Measurements from ENCODE around the gene NDC80. TPM values are rescaled to one million over a fixed set of nuclear protein-coding genes. Genes with fewer than 3 reads are reported as not detected.

The NDC80 gene
- polyA plus RNA-seq, 1 donor from 2014 or later = 1.9 TPM

DNA sequence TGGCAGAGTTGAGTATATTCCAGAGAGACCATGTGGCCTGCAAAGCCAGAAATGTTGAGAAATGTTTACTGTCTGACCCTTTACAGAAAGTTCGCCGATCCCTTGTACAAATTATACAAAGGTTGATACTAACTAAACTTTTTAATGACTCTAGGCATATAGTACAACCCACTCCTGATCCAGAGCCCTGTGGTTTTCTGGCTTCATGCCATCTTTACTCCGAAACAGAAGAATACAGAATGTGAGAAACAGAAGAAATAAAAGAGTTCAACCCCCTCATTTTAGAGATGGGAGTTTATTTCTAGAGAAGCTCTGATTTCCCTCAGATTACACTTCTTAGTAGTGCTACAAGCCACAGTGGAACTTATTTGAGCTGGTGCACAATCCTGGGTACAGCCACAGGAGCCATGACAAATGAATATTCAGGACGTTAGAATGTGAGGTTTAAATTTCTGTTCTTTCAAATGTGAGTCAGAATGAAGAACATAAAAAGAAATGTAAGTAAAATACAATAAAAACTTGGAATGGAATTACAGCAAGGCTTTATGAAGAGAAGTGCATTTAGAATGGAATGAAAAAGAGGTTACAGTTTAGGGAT is 46.1 kb downstream of the NDC80 start:
- no peaks in the 10 kb centered on the region for H3F3A ChIP-seq (ENCODE audit: insufficient read depth, low read length, poor library complexity, severe bottlenecking)
- no peaks in the 10 kb centered on the region for H3K9me2 ChIP-seq (ENCODE audit: insufficient read depth, low read length)
- H3K9ac ChIP-seq (ENCODE audit: low read length) = no peak overlapping the region
- no peaks in the 10 kb centered on the region for H3K27me3 ChIP-seq (ENCODE audit: insufficient read depth, low read depth, low read length)
- H2AFZ ChIP-seq (ENCODE audit: low read depth, low read length) = no peak overlapping the region
- H3K27ac ChIP-seq (ENCODE audit: low read length) = no peak overlapping the region
- H3K4me2 ChIP-seq (ENCODE audit: low read length) = no peak overlapping the region
- no peaks in the 10 kb centered on the region for H3K9me3 ChIP-seq (ENCODE audit: low read length)
- H3K4me3 ChIP-seq (ENCODE audit: low read length) = no peak overlapping the region
- no peaks in the 10 kb centered on the region for H3K36me3 ChIP-seq (ENCODE audit: insufficient read depth, low read length)
- no peaks in the 10 kb centered on the region for H3K79me2 ChIP-seq (replicated peaks; ENCODE audit: insufficient read depth, low read length)
- TF ChIP-seq, protein P1, sequence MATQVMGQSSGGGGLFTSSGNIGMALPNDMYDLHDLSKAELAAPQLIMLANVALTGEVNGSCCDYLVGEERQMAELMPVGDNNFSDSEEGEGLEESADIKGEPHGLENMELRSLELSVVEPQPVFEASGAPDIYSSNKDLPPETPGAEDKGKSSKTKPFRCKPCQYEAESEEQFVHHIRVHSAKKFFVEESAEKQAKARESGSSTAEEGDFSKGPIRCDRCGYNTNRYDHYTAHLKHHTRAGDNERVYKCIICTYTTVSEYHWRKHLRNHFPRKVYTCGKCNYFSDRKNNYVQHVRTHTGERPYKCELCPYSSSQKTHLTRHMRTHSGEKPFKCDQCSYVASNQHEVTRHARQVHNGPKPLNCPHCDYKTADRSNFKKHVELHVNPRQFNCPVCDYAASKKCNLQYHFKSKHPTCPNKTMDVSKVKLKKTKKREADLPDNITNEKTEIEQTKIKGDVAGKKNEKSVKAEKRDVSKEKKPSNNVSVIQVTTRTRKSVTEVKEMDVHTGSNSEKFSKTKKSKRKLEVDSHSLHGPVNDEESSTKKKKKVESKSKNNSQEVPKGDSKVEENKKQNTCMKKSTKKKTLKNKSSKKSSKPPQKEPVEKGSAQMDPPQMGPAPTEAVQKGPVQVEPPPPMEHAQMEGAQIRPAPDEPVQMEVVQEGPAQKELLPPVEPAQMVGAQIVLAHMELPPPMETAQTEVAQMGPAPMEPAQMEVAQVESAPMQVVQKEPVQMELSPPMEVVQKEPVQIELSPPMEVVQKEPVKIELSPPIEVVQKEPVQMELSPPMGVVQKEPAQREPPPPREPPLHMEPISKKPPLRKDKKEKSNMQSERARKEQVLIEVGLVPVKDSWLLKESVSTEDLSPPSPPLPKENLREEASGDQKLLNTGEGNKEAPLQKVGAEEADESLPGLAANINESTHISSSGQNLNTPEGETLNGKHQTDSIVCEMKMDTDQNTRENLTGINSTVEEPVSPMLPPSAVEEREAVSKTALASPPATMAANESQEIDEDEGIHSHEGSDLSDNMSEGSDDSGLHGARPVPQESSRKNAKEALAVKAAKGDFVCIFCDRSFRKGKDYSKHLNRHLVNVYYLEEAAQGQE (IDR thresholded peaks at IDR 0.05; ENCODE audit: borderline replicate concordance) = no peak
- no peak for TF ChIP-seq MXI1 (conservative IDR thresholded peaks at IDR 0.05; ENCODE audit: poor library complexity, severe bottlenecking)
- TF ChIP-seq, protein P2, sequence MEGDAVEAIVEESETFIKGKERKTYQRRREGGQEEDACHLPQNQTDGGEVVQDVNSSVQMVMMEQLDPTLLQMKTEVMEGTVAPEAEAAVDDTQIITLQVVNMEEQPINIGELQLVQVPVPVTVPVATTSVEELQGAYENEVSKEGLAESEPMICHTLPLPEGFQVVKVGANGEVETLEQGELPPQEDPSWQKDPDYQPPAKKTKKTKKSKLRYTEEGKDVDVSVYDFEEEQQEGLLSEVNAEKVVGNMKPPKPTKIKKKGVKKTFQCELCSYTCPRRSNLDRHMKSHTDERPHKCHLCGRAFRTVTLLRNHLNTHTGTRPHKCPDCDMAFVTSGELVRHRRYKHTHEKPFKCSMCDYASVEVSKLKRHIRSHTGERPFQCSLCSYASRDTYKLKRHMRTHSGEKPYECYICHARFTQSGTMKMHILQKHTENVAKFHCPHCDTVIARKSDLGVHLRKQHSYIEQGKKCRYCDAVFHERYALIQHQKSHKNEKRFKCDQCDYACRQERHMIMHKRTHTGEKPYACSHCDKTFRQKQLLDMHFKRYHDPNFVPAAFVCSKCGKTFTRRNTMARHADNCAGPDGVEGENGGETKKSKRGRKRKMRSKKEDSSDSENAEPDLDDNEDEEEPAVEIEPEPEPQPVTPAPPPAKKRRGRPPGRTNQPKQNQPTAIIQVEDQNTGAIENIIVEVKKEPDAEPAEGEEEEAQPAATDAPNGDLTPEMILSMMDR (IDR thresholded peaks at IDR 0.05; ENCODE audit: poor library complexity, severe bottlenecking) = no peak
- no peak for TF ChIP-seq POLR2AphosphoS5 (IDR thresholded peaks at IDR 0.05)
- no peak for TF ChIP-seq EP300 (conservative IDR thresholded peaks at IDR 0.05; ENCODE audit: poor library complexity, severe bottlenecking)
- no peak for TF ChIP-seq TAF1 (IDR thresholded peaks at IDR 0.05; ENCODE audit: low read depth)
- no peak for TF ChIP-seq EZH2 (IDR thresholded peaks at IDR 0.05; ENCODE audit: borderline replicate concordance, insufficient read depth, low read length, poor library complexity, severe bottlenecking)
- TF ChIP-seq SMC3 (conservative IDR thresholded peaks at IDR 0.05; ENCODE audit: poor library complexity) = no peak
- TF ChIP-seq RAD21 (conservative IDR thresholded peaks at IDR 0.05) = no peak
- no peaks in the 10 kb centered on the region for H4K20me1 ChIP-seq (ENCODE audit: insufficient read depth)

DNA sequence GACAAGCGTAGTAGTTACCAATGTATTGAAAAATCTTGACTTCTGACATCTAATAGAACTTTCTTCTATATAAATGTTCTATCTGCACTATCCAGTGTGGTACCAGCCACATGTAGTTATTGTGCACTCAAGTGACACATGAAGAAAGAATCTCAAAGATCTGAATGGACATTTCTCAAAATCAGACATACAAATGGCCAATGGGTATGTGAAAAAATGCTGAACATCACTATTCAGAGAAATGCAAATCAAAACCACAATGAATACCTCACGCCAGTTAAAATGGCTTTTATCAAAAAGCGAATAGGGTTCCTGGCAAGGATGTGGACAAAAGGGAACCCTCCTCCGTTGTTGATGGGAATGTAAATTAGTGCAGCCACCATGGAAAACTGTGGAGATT is 46.7 kb downstream of the NDC80 start:
- H3K36me3 ChIP-seq (ENCODE audit: insufficient read depth, low read length) = no peaks in the 10 kb centered on the region
- H3K79me2 ChIP-seq (replicated peaks; ENCODE audit: insufficient read depth, low read length) = no peaks in the 10 kb centered on the region
- H3K27ac ChIP-seq (ENCODE audit: low read length) = no peak overlapping the region
- H3K9me2 ChIP-seq (ENCODE audit: insufficient read depth, low read length) = no peaks in the 10 kb centered on the region
- H3K4me2 ChIP-seq (ENCODE audit: low read length) = no peak overlapping the region
- H3F3A ChIP-seq (ENCODE audit: insufficient read depth, low read length, poor library complexity, severe bottlenecking) = no peaks in the 10 kb centered on the region
- H3K9ac ChIP-seq (ENCODE audit: low read length) = no peak overlapping the region
- no peak overlapping the region for H2AFZ ChIP-seq (ENCODE audit: low read depth, low read length)
- no peaks in the 10 kb centered on the region for H4K20me1 ChIP-seq (ENCODE audit: insufficient read depth)
- no peak for TF ChIP-seq EZH2 (IDR thresholded peaks at IDR 0.05; ENCODE audit: borderline replicate concordance, insufficient read depth, low read length, poor library complexity, severe bottlenecking)
- no peak for TF ChIP-seq POLR2AphosphoS5 (IDR thresholded peaks at IDR 0.05)
- TF ChIP-seq SMC3 (conservative IDR thresholded peaks at IDR 0.05; ENCODE audit: poor library complexity) = no peak
- no peak for TF ChIP-seq EP300 (conservative IDR thresholded peaks at IDR 0.05; ENCODE audit: poor library complexity, severe bottlenecking)
- no peak for TF ChIP-seq TAF1 (IDR thresholded peaks at IDR 0.05; ENCODE audit: low read depth)
- TF ChIP-seq, protein P2 (IDR thresholded peaks at IDR 0.05; ENCODE audit: poor library complexity, severe bottlenecking) = no peak
- TF ChIP-seq MXI1 (conservative IDR thresholded peaks at IDR 0.05; ENCODE audit: poor library complexity, severe bottlenecking) = no peak
- TF ChIP-seq, protein P1 (IDR thresholded peaks at IDR 0.05; ENCODE audit: borderline replicate concordance) = no peak
- no peak for TF ChIP-seq RAD21 (conservative IDR thresholded peaks at IDR 0.05)
- H3K4me3 ChIP-seq (ENCODE audit: low read length) = no peak overlapping the region
- no peaks in the 10 kb centered on the region for H3K27me3 ChIP-seq (ENCODE audit: insufficient read depth, low read depth, low read length)
- H3K9me3 ChIP-seq (ENCODE audit: low read length) = no peaks in the 10 kb centered on the region
